GM19463 (cell line): ENCODE measurements around the gene NOTCH4.

Source experiments
- ATAC-seq: cut with Tn5 transposase; IDR thresholded peaks from one replicate; pipeline ENCODE4 v1.9.1; 2021; ENCODE audit warnings: mild to moderate bottlenecking, moderate library complexity; ENCODE audit not compliant: unreplicated experiment

Gene NOTCH4

DNA sequence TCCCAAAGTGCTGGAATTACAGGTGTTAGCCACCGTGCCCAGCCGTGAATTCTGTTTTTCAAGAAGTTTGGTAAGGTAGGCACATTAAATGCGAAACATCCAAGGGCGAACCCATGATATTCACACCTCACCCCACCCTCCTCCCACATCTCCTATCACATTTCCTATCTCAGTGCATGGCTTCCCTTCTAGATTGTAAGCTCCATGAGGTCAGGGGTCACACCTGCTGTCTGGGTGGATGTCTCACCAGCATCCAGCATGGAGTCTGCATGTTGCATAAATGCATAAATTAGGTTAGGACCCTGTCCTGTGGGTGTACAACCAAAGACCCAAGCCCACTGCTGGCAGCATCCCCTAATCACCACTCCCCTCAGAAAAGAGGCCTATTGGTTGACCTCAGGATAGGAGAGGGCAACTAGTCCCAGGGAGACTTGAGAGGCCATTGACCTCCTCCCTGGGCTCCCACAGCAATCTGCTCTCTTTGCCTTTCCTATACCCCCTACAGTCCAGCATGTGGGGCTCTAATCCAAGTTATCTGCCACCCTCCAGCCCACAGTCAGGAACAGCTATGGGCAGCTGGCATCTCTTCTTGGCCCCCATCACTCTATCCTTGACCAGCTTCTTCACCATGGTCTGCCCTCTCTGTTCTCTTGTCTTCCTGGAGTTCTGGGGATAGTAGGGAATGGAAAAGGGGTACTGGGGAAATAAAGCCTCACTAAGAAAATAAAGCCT is 76.3 kb downstream of the NOTCH4 start:
- ATAC-seq = no peak

- ATAC-seq = no peak
These were observed 77.2 kb downstream of the NOTCH4 start for GRCh38 chr6:32146687-32147086.

DNA sequence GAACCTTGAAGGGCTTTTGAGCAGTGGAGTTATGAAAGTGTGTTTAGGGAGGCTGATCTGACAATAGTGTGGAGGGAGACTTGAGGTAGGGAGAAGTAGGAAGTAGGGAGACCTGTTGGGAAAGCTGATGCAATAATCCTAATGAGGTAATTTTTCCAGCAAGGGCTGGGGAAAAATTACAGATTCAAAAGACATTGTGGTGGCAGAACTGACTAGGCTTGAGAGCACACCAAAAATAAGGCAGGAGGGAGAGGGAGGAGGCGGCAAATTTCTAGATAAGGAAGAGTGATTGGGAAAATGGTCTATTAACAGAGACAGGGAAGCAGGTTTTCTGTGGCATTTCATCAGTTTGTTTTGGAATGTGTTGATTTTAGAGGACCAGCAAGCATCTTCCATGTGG is 77.6 kb downstream of the NOTCH4 start:
- no peak for ATAC-seq
